Astrocyte of the spinal cord (primary cell): ENCODE data around the gene FBXL5.

ENCODE experiments used
- DNase-seq: peaks from one replicate; pipeline ENCODE4 v3.0.0; 2011; ENCODE audit warnings: low read depth, low spot score
- H3K4me3 ChIP-seq: 2 replicates; pipeline ENCODE4 v1.5.1; 2011; ENCODE audit warnings: low read depth, mild to moderate bottlenecking, low read length, moderate library complexity
- in situ Hi-C: cut with HindIII; loops from 2 replicates; pipeline ENCODE4 v1.10.0; 2017; ENCODE audit warnings: low sequenced_read_pairs
- TF ChIP-seq, protein P1 (sequence below): IDR thresholded peaks from 2 replicates; pipeline ENCODE4 v1.5.1; 2012; ENCODE audit warnings: low read depth, mild to moderate bottlenecking, low read length, inconsistent platforms

Gene FBXL5

DNA sequence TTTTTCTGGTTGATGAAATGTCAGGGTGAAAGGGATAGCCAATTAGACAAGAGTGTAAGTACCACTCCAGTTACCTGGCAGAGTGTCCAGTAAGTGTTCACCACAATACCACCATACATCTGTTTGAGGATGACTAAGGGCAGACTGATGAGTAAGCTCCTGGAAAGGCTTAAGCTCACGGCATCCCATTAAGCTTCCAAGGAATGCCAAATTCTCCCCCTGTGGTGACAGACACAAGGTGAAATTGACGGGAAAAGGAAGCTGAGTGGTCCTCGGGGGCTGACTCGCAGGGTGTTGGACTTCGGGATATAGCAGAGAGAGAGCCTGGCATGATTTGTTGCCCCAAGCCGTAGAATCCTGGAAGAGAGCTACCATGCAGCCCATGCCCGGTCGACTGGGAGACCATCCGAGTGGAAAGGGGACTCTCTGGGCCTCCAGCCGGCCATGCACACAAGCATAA is 40.1 kb upstream of the FBXL5 start:
- H3K4me3 ChIP-seq, result no peak overlapping the region
- TF ChIP-seq, protein P1, sequence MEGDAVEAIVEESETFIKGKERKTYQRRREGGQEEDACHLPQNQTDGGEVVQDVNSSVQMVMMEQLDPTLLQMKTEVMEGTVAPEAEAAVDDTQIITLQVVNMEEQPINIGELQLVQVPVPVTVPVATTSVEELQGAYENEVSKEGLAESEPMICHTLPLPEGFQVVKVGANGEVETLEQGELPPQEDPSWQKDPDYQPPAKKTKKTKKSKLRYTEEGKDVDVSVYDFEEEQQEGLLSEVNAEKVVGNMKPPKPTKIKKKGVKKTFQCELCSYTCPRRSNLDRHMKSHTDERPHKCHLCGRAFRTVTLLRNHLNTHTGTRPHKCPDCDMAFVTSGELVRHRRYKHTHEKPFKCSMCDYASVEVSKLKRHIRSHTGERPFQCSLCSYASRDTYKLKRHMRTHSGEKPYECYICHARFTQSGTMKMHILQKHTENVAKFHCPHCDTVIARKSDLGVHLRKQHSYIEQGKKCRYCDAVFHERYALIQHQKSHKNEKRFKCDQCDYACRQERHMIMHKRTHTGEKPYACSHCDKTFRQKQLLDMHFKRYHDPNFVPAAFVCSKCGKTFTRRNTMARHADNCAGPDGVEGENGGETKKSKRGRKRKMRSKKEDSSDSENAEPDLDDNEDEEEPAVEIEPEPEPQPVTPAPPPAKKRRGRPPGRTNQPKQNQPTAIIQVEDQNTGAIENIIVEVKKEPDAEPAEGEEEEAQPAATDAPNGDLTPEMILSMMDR, result no peak
- in situ Hi-C loops, result no loop called here
- peak; percentile 98 for DNase-seq

DNA sequence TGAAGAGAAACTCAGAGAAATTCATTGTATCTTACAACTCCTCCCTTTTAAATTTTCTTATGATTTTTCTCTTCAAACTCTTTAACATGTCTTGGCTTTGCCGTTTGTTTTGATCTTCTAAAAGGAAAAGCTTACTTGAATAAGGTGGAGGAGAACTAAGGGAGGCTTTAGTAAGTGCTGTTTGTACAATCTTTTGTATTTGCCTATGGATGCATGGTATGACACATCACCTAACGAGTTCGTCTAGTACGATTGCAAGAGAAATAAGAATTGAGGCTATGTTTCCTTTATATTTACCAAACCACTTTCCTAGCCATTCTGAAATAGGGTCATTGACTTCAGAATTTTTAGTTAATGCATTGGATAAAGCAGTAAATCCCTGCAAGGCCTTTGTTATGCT is 39.3 kb upstream of the FBXL5 start:
- DNase-seq, result peak; percentile 47
- in situ Hi-C loops, result no loop called here
- TF ChIP-seq, protein P1, result no peak
- no peak overlapping the region for H3K4me3 ChIP-seq

DNA sequence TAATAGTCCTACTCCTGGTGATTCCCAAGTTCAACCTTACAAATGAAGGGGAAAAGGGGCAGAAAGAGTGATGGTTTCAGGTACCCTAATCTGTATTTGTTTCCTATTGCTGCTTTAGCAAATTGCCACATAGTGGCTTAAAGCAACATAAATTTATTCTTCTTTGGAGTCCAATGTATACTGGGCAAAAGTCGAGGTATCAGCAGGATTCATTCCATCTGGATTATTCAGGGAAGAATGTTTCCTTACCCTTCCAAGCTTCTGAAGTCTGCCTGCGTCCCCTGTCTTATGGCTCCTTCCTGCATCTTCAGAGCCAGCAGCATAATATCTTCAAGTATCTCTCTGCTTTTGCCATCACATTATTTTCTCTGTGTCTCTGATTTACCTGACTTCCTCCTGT is 37.4 kb upstream of the FBXL5 start:
- H3K4me3 ChIP-seq, result no peak overlapping the region
- in situ Hi-C loops, result no loop called here
- peak; percentile 33 for DNase-seq
- TF ChIP-seq, protein P1, result no peak

DNA sequence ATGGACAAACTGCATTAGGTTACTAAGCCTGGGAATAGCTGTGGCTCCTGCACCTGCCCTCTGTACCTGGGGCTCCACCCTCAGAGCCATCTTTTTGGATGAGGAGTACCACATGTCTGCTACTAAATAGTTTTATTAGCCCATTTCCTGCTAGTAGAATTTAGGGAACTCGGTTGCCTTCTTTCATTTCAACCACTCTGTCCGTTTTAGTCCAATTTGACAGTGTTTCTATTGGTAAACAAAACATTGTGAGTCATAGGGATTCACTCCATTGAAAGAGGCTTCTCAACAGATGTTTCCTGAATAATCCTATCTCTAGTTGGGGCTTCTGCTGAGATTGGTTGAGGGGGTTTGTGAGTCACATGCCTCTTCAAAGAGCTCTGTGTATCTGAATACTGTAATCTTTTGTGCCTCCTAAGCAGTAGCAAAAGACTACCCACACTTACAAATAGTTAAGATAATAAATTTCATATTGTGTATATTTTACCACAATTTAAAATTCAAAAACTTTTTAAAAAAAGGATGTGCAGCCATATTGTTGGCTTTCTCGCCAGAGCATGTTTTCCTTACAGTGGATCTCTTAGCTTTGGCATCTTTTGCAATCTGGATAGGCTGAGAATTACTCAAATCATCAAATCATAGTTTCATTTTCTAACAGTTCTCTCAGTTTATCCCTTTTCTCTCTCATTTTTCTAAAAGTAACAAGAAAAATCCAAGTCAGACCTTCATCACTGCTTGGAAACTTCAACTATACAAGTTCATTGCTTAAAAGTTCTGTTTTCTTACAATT is 36.4 kb upstream of the FBXL5 start:
- TF ChIP-seq, protein P1, result no peak
- DNase-seq, result peak; percentile 61
- no peak overlapping the region for H3K4me3 ChIP-seq
- in situ Hi-C loops, result no loop called here

DNA sequence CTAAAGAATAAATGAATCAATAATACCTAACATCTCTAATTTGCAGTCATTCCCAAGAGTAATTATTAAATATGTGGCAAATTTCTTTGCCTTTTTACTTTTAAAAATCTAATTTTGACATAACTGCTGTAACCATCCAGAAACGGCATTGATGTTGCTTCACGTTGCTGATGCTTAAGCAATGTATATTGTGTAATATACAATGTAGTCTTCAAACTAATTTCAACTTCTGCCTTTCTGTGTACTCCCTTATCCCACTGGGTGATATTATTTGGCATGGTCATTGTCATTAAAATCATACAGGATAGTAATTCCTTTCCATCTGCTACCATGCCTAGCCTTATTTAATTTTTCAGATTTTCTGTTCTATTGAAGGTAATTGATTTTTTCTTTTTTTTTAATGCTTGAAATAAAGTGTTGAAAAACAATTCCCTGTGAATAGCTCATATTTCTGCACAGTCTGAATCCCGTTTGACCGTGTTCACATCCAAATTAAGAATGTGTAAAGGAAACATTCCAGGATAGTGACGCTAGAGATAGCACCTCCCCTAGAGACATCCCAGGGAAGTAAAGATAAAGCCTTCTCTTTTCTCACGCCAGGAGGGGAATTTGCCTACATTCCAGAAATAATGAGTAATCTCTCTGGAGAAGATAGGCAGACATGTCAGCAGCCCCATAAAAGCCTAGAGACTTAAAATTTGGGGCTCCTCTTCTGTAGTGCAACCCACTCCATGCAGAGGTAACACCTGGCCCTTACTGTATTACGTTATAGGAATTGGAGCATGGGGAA is 35.1 kb upstream of the FBXL5 start:
- H3K4me3 ChIP-seq, result no peak overlapping the region
- TF ChIP-seq, protein P1, result no peak
- in situ Hi-C loops, result no loop called here
- DNase-seq, result peak; percentile 95

DNA sequence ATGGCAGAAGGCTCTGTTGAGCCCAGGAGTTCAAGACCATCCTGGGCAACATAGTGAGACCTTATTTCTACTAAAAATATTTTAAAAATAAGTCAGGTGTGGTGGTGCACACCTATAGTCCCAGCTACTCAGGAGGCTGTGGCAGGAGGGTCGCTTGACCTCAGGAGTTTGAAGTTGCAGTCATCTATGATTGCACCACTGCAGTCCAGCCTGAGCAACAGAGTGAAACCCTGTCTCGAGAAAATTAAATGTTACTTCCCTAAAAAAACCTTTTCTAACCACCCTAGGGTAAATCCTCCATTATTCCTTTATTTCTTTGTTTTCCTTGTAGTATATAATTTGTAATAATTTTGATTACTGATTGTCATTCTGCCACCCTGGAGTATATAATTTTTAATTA is 34.4 kb upstream of the FBXL5 start:
- TF ChIP-seq, protein P1, result no peak
- DNase-seq, result no peak
- H3K4me3 ChIP-seq, result no peak overlapping the region
- in situ Hi-C loops, result no loop called here
